DMS153 (cell line): ENCODE measurements around the gene RSKR.
A peak's percentile ranks its signal among the peaks of the same experiment; 100 is the strongest.
"Not testable (repeated sequence)": the region's sequence is repeated elsewhere in the genome, so short reads cannot be mapped to it uniquely, and the experiment has no call there.

Experiments
- DNase-seq: peaks from one replicate; lab custom pipeline; 2025; lab: John Stamatoyannopoulos, UW

RSKR gene

DNA sequence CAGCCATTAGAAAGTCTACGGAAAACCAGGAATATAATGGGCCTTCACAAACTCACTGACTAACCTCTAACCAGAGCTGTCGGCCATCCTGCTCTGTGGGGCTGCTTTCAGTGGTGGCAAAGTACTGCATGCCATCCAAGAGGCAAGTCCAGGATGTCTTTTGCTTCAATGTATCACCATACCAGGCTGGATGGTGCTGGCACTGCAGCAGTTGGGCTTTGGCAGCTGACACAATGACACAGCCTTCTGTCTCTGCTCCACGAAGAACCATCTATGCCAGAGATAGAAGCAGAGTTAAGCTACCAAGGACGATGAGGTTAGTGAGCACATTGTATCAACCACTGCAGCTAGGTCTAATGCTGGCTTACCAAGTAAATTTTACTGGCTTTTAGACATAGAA is 9.7 kb upstream of the RSKR start:
- DNase-seq, result no peak

DNA sequence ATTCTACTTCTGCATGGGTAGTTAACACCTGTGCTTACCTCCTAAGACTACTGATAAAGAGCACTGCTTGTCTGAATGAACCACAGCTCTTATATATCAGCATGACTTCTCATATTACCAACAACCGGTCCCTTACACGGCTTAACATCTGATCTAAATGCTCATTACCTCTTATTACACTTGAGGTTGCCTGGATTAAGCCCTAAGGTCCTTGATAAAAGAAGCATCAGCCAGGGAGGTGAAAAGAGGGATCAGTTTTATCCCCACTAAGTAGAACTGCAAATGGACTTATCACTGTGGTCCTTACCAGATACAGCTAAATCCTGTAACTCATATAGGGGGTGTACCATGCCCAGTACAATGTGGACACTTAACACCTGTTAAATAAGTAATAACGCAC is 8.2 kb upstream of the RSKR start:
- no peak for DNase-seq

GRCh38 chr17:28620010-28620409 is 6.0 kb upstream of the RSKR start:
- no peak for DNase-seq

GRCh38 chr17:28618464-28618863 is 4.5 kb upstream of the RSKR start:
- DNase-seq, result no peak

GRCh38 chr17:28616281-28616680 is 2.3 kb upstream of the RSKR start:
- no peak for DNase-seq

- no peak for DNase-seq
Measured at GRCh38 chr17:28615260-28615940, 1.4 kb upstream of the RSKR start.

DNA sequence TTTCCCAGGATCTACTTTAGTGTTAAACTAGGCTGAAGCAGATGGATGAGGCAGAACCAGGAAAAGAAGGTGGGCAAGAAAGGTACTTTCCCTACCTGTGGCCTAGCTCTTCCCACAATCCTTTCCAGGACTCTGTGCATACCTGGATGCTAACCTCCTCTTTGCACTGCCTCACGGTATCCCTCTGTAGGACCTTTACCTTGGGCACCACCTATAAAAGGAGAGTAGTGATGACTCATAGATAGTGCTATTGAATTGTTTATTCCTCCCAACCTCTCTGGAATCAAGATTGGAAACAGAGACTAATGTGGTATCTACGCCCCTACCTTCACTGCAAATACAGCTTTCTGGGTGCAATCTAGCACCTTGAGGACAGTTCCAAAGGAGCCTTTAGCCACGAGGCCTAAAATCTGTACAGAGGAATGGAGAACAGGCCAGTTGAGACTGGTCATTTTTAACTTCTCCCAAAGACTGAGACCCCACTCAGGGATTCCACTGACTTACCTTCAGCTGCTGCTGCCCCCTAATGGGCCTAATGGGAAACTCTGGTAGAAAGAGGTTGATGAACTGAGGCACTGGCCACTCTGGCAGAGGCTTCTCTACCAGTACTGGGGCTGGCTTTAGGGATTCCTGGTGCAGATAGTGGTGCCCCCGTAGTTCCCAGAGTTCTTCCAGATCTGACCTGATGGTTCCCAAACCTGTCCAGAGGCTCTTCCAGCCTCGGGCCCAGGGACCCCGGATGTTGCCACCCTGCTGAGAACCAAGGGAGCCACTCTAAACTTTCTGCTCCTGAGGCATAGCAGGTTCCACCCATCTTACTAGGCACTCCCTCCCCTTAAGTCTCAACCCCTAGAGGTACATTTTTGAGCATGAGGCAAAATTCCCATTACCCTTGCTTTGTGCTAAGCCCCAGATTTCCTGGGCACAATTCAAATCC is 781 bp downstream of the RSKR start:
- DNase-seq, result no peak

GRCh38 chr17:28612531-28612930 is 1.5 kb downstream of the RSKR start:
- DNase-seq, result peak; percentile 18

DNA sequence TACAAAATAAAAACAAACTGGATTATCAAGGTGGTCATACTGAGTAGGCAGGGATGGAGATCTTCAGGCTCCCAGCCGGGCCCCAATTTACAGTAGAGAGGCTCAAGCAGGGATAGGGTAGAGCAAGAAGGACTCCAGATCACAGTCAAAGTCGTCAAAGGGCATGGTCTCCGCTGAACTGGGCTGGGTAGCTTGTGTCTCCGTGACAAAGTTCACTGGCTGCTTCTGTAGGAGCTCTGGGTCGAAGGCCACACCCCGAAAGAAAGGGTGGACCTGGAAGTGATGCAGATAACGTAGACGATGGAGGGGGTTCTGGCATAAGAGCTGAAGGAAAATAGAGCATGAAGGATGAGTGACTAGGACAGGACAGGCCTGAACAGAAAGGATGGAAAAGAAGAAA is 3.6 kb downstream of the RSKR start:
- no peak for DNase-seq

GRCh38 chr17:28604031-28604430 is 10.0 kb downstream of the RSKR start:
- not testable (repeated sequence) for DNase-seq

DNA sequence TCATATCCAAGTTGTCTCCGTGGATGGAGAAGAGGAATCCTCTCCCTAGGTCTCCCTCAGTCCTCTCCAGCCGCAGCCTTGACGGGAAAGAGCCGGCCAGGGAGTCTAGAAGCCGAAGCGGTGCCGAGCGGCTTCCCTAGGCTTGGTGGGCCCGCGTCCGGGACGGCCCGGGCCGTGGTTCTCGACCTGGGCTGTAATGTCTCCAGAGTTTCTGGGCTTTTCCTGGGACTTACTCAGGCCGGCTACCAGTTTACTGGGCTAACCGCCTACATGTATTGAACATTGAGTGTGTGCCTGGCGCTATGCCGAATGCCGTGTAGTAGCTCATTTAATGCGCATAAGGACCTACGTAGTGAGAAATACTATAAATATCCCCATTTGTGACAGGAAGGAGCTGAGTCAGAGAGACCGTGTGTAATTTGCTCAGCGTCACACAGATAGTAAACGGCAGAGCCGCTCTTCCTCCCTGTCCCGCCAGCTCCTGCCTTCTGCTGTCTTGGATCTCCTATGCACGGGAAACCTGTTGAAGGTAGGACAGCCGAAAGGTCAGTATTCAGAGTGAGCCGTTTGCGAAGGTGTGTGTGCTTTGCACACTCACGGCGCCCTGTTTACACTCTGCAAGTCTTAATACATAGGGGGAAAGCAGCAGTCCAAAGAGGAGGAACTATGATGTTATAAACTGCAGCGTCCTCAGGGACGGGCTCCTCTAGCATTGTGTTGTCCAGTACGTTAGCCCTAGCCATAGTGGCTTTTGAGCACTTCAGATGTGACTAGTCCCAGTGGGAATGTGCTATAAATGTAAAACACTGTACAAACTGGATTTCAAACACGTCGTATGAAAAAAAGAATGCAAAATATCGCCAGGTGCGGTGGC is 14.4 kb downstream of the RSKR start:
- peak; percentile 65 for DNase-seq

DNA sequence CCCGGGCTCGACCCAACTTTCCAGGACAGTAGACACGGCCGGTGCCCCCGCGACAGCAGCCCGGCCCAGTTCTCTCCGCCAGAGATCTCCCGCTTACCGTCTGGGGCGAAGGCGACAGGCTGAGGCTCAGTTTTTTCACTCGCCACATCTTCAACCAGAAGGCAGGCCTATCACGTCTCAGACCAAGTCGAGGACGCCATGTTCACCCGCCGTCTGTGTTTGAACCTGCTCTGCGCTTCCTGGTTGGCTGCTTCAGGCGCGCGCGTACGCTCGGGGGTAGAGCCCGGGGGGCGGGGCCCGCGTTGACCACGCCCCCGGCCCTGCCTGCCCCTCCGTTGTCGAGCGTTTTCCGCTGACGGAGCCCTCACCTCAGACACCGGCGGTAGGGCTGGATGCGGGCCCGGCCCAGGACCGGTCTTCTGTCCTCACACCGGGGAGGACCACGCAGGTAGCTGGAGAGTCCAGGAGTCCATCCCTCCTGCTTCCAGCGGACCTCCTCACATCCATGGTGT is 15.1 kb downstream of the RSKR start, which contains the start of gene SPAG5:
Gene SPAG5 (minus strand): TSS at position 227 of the 512 bp plus-strand sequence. CDS start 79 bp downstream, at position 148.
- DNase-seq, result peak; percentile 94

DNA sequence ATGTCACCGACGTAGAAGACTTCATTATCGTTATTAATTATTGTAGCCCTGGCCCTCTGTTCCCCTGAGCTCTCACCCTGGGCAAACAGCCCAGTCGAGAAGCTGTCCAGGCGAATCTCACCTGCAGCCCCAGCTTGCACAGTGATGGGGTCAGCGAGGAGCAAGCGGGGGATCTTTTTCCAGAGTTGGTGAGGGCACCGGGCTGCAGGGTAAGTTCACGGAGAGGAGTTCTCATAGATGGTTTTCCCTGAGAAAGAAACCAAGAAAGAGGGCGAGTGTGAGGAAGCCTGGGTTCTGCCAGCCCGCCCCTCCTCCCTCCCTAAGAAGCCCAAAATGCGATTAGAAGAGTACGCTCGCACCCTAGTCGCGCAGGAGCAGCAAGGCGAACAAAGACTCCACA is 15.6 kb downstream of the RSKR start:
- DNase-seq, result no peak

DNA sequence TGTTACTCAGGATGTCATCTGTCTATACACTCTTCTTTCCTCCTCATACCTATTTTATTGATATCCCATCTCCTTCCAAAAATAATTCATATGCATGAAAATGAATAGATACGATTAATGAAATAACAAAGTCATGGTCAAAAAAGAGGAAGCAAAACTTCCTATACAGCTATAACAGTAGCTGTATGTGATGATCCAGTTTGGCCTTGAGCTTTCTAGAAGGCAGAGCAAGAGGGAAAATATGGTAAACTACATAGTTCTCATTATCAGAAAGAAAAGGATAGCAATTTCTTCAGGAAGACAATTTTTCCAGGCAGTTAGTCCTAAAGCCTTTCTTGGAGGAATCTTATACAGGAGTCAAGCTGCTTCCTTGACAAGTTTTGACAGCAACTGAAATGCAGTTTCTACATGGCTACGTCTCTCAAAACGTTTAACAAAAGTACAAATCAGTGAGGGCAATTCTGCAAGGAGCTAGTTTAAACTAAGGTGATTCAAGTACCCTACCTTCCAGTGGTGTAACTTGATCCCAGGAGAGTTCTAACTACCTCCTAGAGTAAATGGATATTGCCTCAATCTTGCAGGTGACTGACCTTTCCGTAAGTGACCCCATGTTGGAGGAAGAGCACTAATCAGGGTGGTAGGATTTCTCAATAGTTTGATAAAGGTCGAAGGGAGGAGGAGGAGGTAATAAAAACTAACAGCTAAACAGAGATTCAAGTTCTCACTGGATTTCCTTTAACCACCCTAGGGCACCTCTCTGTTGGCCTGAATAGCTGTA is 16.2 kb downstream of the RSKR start:
- DNase-seq, result no peak

GRCh38 chr17:28592260-28592659 is 21.7 kb downstream of the RSKR start:
- DNase-seq, result no peak

- no peak for DNase-seq
Measured at GRCh38 chr17:28585851-28586250, 28.1 kb downstream of the RSKR start.

GRCh38 chr17:28584434-28584833 is 29.6 kb downstream of the RSKR start:
- DNase-seq, result no peak

DNA sequence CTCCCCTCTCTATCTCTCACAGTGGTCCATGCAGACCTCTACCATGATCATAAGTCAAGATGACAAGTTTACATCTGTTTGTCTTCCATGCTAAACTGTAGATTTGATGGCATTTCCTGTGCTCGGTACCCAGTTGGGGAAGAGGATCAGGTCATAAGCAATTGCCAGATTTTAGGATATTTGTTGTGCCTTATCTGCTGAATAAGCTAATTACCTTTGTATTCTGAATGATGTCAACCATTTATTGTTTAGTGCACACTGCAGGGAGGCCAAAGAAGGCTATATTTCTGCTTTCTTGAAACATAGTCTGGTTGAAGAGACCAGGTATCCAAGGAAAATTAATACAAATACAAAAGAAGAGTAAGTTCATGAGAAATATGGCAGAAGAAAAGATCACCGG is 31.5 kb downstream of the RSKR start:
- no peak for DNase-seq

DNA sequence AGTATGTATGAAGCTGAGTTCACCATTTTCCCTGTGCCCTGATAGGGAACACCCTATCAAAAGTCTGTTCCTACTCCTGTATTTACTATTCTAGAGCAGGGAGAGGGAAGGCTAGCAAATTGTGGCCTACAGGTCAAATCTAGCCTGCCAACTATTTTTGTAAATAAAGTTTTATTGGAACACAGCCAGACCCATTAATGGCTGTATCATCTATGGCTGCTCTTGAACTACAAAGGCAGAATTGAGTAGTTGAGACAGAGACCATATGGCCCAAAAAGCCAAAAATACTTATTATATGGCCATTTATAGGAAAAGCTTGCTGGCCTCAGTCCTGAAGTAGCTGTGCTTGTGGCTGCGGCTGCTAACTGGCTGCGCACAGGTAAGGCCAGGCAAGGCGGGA is 33.0 kb downstream of the RSKR start:
- DNase-seq, result no peak

GRCh38 chr17:28579526-28579925 is 34.5 kb downstream of the RSKR start:
- DNase-seq, result no peak
